Activated T-cell treated with anti-CD3 and anti-CD28 coated beads, Interleukin-2, amount 50 U/mL, for 24 hours (primary cell): ENCODE measurements around the gene SCG3.

ENCODE experiments used
- DNase-seq: peaks from one replicate; pipeline ENCODE4 v3.0.0-alpha.2; 2020
- H3K27ac Mint-ChIP-seq: 2 replicates; pipeline ENCODE4 v1.8.0; 2020; ENCODE audit warnings: mild to moderate bottlenecking, mixed read lengths
- H3K27me3 Mint-ChIP-seq: 2 replicates; pipeline ENCODE4 v1.8.0; 2020; ENCODE audit warnings: mixed read lengths
- H3K36me3 Mint-ChIP-seq: 2 replicates; pipeline ENCODE4 v1.8.0; 2020; ENCODE audit warnings: low read depth, mixed read lengths
- H3K4me1 Mint-ChIP-seq: 2 replicates; pipeline ENCODE4 v1.8.0; 2020; ENCODE audit warnings: low read depth, mixed read lengths
- H3K4me3 Mint-ChIP-seq: 2 replicates; pipeline ENCODE4 v1.8.0; 2020; ENCODE audit warnings: mild to moderate bottlenecking, moderate library complexity, mixed read lengths
- H3K9me3 Mint-ChIP-seq: 2 replicates; pipeline ENCODE4 v1.8.0; 2020; ENCODE audit warnings: mixed read lengths

Gene SCG3

GRCh38 chr15:51731549-51732267 is 50.4 kb downstream of the SCG3 start:
- Mint-ChIP-seq H3K27ac (peak overlapping the region; percentile 90), H3K27me3 (no peaks in the 10 kb centered on the region), H3K9me3 (no peaks in the 10 kb centered on the region), H3K4me1 (peaks cover 90% of the 10 kb centered on the region), H3K36me3 (peaks cover 33% of the 10 kb centered on the region), H3K4me3 (peak overlapping the region; percentile 71)
- DNase-seq, result peak; percentile 43

- Mint-ChIP-seq H3K4me3 (no peak overlapping the region), H3K36me3 (peaks cover 33% of the 10 kb centered on the region), H3K9me3 (no peaks in the 10 kb centered on the region), H3K27ac (peak overlapping the region; percentile 90), H3K27me3 (no peaks in the 10 kb centered on the region), H3K4me1 (peaks cover 82% of the 10 kb centered on the region)
- DNase-seq, result no peak
Measured at GRCh38 chr15:51732646-51733045, 51.3 kb downstream of the SCG3 start.

GRCh38 chr15:51735228-51736010 is 54.1 kb downstream of the SCG3 start:
- H3K4me1 Mint-ChIP-seq, result peaks cover 77% of the 10 kb centered on the region
- no peak for DNase-seq

GRCh38 chr15:51736069-51736468 is 54.8 kb downstream of the SCG3 start:
- H3K9me3 Mint-ChIP-seq, result no peaks in the 10 kb centered on the region
- no peaks in the 10 kb centered on the region for H3K27me3 Mint-ChIP-seq
- no peak for DNase-seq
- H3K4me3 Mint-ChIP-seq, result peak overlapping the region; percentile 85
- H3K4me1 Mint-ChIP-seq, result peaks cover 71% of the 10 kb centered on the region
- H3K36me3 Mint-ChIP-seq, result peaks cover 20% of the 10 kb centered on the region
- H3K27ac Mint-ChIP-seq, result peak overlapping the region; percentile 93

More at GRCh38 chr15:51735228-51736010, 54.1 kb downstream of the SCG3 start:
- Mint-ChIP-seq H3K27me3 (no peaks in the 10 kb centered on the region), H3K4me3 (peak overlapping the region; percentile 85), H3K27ac (peak overlapping the region; percentile 93), H3K9me3 (no peaks in the 10 kb centered on the region), H3K36me3 (peaks cover 25% of the 10 kb centered on the region)

GRCh38 chr15:51736751-51737521 is 55.6 kb downstream of the SCG3 start:
- peak overlapping the region; percentile 93 for H3K27ac Mint-ChIP-seq
- DNase-seq, result peak; percentile 81
- peaks cover 62% of the 10 kb centered on the region for H3K4me1 Mint-ChIP-seq
- no peaks in the 10 kb centered on the region for H3K9me3 Mint-ChIP-seq
- no peaks in the 10 kb centered on the region for H3K27me3 Mint-ChIP-seq
- H3K36me3 Mint-ChIP-seq, result peaks cover 13% of the 10 kb centered on the region
- peak overlapping the region; percentile 85 for H3K4me3 Mint-ChIP-seq

GRCh38 chr15:51737522-51738305 is 56.4 kb downstream of the SCG3 start, which contains the start of gene LYSMD2:
Gene LYSMD2 (minus strand): TSS chr15:51737655. CDS start chr15:51737622, 33 bp downstream.
- H3K27me3 Mint-ChIP-seq, result no peaks in the 10 kb centered on the region
- DNase-seq, result no peak
- H3K4me1 Mint-ChIP-seq, result peaks cover 54% of the 10 kb centered on the region
- peak within 1 kb of the TSS; percentile 85 for H3K4me3 Mint-ChIP-seq
- peaks cover 9% of the 10 kb centered on the region for H3K36me3 Mint-ChIP-seq
- peak within 1 kb of the TSS; percentile 93 for H3K27ac Mint-ChIP-seq
- no peaks in the 10 kb centered on the region for H3K9me3 Mint-ChIP-seq

GRCh38 chr15:51738553-51738952 is 57.2 kb downstream of the SCG3 start:
- Mint-ChIP-seq H3K4me3 (peak overlapping the region; percentile 77), H3K27me3 (no peaks in the 10 kb centered on the region), H3K36me3 (peaks cover under 1% of the 10 kb centered on the region), H3K9me3 (no peaks in the 10 kb centered on the region), H3K27ac (peak overlapping the region; percentile 88), H3K4me1 (peaks cover 46% of the 10 kb centered on the region)
- no peak for DNase-seq

- no peak for DNase-seq
- H3K36me3 Mint-ChIP-seq, result no peaks in the 10 kb centered on the region
- peaks cover 41% of the 10 kb centered on the region for H3K4me1 Mint-ChIP-seq
- H3K27me3 Mint-ChIP-seq, result no peaks in the 10 kb centered on the region
- H3K4me3 Mint-ChIP-seq, result no peak overlapping the region
- H3K9me3 Mint-ChIP-seq, result no peaks in the 10 kb centered on the region
- no peak overlapping the region for H3K27ac Mint-ChIP-seq
Measured at GRCh38 chr15:51739061-51739712, 57.9 kb downstream of the SCG3 start.

- H3K36me3 Mint-ChIP-seq, result no peaks in the 10 kb centered on the region
- H3K27me3 Mint-ChIP-seq, result peaks cover 16% of the 10 kb centered on the region
- no peaks in the 10 kb centered on the region for H3K9me3 Mint-ChIP-seq
Measured at GRCh38 chr15:51749307-51749706, 68.0 kb downstream of the SCG3 start.

GRCh38 chr15:51750186-51750585 is 68.9 kb downstream of the SCG3 start:
- Mint-ChIP-seq H3K27ac (no peak overlapping the region), H3K4me1 (peaks cover 29% of the 10 kb centered on the region), H3K9me3 (no peaks in the 10 kb centered on the region), H3K36me3 (no peaks in the 10 kb centered on the region), H3K4me3 (peak overlapping the region; percentile 79), H3K27me3 (peaks cover 16% of the 10 kb centered on the region)
- no peak for DNase-seq

More at GRCh38 chr15:51749307-51749706, 68.0 kb downstream of the SCG3 start:
- no peak for DNase-seq
- Mint-ChIP-seq H3K27ac (no peak overlapping the region), H3K4me1 (peaks cover 25% of the 10 kb centered on the region), H3K4me3 (no peak overlapping the region)

- no peaks in the 10 kb centered on the region for H3K9me3 Mint-ChIP-seq
- no peak within 1 kb of the TSS for H3K27ac Mint-ChIP-seq
- H3K4me1 Mint-ChIP-seq, result peaks cover 32% of the 10 kb centered on the region
- peaks cover 16% of the 10 kb centered on the region for H3K27me3 Mint-ChIP-seq
- DNase-seq, result peak; percentile 78
- H3K4me3 Mint-ChIP-seq, result peak within 1 kb of the TSS; percentile 84
- no peaks in the 10 kb centered on the region for H3K36me3 Mint-ChIP-seq
Measured at GRCh38 chr15:51750792-51751696, 69.7 kb downstream of the SCG3 start, which contains the start of gene TMOD2. Gene TMOD2 (plus strand): TSS chr15:51751597. CDS start chr15:51766442, 14,845 bp downstream.

GRCh38 chr15:51751697-51752683 is 70.7 kb downstream of the SCG3 start:
- no peaks in the 10 kb centered on the region for H3K36me3 Mint-ChIP-seq
- H3K27ac Mint-ChIP-seq, result no peak overlapping the region
- H3K4me1 Mint-ChIP-seq, result peaks cover 32% of the 10 kb centered on the region
- H3K27me3 Mint-ChIP-seq, result peaks cover 16% of the 10 kb centered on the region
- peak overlapping the region; percentile 84 for H3K4me3 Mint-ChIP-seq
- DNase-seq, result peak; percentile 57
- H3K9me3 Mint-ChIP-seq, result no peaks in the 10 kb centered on the region
